ENCODE measurements around the gene ACLY.

The ACLY gene

GRCh38 chr17:41822216-41823140 is 96.3 kb downstream of the ACLY start:
- intact Hi-C loops (cut with DNase I) = no loop called here
- no peak for DNase-seq

DNA sequence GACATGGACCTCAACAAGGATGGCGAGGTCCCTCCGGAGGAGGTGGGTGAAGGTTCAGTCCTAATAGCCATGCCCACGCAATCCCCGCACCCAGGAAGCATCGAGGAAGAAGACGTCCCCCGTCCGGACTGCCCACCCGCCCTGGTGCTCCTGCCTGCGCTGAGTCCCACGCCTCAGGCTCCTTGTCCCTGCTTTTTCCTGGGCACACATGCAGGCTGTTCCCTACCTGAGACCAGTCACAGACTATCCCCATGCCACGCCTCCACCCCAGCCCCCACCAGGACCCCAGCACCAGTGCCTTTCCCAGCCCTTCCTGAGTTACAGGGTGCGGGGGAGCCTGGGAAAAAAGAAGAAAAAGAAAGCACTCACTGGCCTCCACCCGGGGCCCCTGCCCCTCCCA is 97.0 kb downstream of the ACLY start:
- no peak for DNase-seq
- intact Hi-C loops (cut with DNase I) = no loop called here

GRCh38 chr17:41818024-41818423 is 100.7 kb downstream of the ACLY start:
- intact Hi-C loops (cut with DNase I) = no loop called here
- no peak for DNase-seq

All from head of caudate nucleus (tissue), 42 donors.